ENCODE results near the gene ZNF554.

- TF ChIP-seq, protein P1, sequence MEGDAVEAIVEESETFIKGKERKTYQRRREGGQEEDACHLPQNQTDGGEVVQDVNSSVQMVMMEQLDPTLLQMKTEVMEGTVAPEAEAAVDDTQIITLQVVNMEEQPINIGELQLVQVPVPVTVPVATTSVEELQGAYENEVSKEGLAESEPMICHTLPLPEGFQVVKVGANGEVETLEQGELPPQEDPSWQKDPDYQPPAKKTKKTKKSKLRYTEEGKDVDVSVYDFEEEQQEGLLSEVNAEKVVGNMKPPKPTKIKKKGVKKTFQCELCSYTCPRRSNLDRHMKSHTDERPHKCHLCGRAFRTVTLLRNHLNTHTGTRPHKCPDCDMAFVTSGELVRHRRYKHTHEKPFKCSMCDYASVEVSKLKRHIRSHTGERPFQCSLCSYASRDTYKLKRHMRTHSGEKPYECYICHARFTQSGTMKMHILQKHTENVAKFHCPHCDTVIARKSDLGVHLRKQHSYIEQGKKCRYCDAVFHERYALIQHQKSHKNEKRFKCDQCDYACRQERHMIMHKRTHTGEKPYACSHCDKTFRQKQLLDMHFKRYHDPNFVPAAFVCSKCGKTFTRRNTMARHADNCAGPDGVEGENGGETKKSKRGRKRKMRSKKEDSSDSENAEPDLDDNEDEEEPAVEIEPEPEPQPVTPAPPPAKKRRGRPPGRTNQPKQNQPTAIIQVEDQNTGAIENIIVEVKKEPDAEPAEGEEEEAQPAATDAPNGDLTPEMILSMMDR (IDR thresholded peaks at IDR 0.05; ENCODE audit: low read depth, low read length, poor library complexity, severe bottlenecking): no peak
- TF ChIP-seq EZH2phosphoT487 (IDR thresholded peaks at IDR 0.05; ENCODE audit: borderline replicate concordance, low read length): no peak
Observed at GRCh38 chr19:2814426-2814825, 5.2 kb upstream of the ZNF554 start.

All from DOHH2 (cell line).